ENCODE measurements around the gene CLDN24.

The CLDN24 gene

GRCh38 chr4:183323295-183323694 is 1.1 kb upstream of the CLDN24 start:
- no peak for DNase-seq (ENCODE audit: extremely low read depth in 1 of 2, low read depth in 1 of 2)

DNA sequence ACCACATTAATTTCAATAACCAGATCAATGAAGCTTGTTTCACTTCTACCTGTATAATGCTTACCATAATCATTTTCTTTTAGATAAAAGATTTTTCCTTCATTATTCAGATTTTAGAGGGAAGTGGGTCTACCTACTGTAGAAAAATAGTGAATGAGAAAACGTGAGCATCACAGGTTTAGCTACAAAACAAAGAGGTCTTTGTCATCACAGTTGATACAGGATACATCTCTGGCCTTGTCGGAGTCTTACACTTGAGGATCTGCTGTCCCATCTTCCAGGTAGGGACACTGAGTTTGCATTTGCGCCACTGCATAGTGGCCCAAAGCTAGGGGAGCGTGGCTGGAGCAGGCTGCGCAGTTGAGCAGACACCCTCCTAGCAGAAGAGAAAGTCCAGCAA is 710 bp downstream of the CLDN24 start:
- DNase-seq (ENCODE audit: extremely low read depth in 1 of 2, low read depth in 1 of 2) = no peak

GRCh38 chr4:183321079-183321478 is 1.1 kb downstream of the CLDN24 start:
- DNase-seq (ENCODE audit: extremely low read depth in 1 of 2, low read depth in 1 of 2) = no peak

GRCh38 chr4:183320211-183321059 is 1.8 kb downstream of the CLDN24 start, which contains the start of gene CLDN22:
Gene CLDN22, minus strand, starts transcription at chr4:183320276. Its CDS starts 58 bp downstream, at chr4:183320218.
- DNase-seq (ENCODE audit: extremely low read depth in 1 of 2, low read depth in 1 of 2) = no peak

DNA sequence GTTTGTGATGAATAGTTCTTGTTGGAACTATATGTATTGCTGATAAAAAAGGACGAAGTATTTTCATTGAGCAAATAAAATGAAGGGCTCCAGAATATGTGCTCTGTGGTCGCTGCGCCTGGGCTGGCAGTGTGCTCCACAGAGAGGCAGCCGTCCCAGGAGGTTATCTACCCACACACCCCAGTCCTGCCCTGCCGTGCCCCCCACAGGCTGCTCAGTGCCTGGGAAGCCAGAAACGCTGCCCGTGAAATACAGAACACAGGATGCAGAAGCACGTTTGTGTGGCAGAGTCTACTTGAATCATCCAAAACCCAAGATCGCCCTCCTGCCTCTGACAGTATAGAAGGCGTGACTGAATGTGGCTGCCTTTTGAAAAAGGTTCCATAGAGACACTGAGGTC is 3.6 kb downstream of the CLDN24 start:
- DNase-seq (ENCODE audit: extremely low read depth in 1 of 2, low read depth in 1 of 2) = no peak

DNA sequence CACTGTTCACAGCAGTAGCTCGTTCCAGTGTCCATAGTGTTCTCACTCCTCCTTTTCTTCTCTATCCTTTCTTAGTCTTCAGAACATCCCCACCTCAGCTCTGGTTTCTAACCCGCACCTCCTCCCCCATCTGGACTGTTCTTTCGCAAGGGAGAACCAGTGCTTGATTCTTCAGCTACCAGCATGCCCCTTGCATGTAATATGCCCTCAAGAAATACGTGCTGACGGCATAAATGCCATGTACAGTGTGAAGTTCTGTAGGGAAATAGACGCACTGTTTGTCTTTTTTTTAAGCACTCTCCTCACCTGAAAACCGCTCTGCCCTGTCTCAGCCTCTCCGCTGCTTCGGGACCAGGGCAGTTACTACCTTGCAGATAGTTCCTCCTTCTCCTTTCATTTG is 7.4 kb downstream of the CLDN24 start:
- no peak for DNase-seq (ENCODE audit: extremely low read depth in 1 of 2, low read depth in 1 of 2)

DNA sequence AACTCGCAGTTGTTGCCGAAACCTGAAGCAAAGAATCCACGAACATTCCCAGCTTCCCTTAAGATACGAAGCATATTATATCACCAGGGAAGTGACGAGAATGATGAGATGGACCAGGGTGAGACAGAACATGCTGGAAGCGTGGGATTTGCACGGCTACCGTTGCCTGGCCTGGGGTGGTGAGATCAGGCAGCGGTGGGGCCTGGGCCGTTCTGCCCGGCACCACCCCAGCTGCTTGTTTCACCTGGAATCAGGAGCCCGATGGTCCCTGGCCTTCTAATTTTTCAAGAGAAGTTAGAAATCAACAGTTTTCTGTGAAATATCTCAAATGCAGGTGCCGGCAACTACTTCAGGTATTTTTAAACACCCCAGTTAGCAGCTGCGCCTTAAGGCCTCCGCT is 7.9 kb downstream of the CLDN24 start:
- no peak for DNase-seq (ENCODE audit: extremely low read depth in 1 of 2, low read depth in 1 of 2)

- no peak for DNase-seq (ENCODE audit: extremely low read depth in 1 of 2, low read depth in 1 of 2)
Measured at GRCh38 chr4:183312841-183313240, 9.4 kb downstream of the CLDN24 start.

- no peak for DNase-seq (ENCODE audit: extremely low read depth in 1 of 2, low read depth in 1 of 2)
Measured at GRCh38 chr4:183306811-183307210, 15.4 kb downstream of the CLDN24 start.

- no peak for DNase-seq (ENCODE audit: extremely low read depth in 1 of 2, low read depth in 1 of 2)
Measured at GRCh38 chr4:183304538-183304937, 17.7 kb downstream of the CLDN24 start.

- DNase-seq (ENCODE audit: extremely low read depth in 1 of 2, low read depth in 1 of 2) = no peak
Measured at GRCh38 chr4:183304067-183304466, 18.2 kb downstream of the CLDN24 start.

DNA sequence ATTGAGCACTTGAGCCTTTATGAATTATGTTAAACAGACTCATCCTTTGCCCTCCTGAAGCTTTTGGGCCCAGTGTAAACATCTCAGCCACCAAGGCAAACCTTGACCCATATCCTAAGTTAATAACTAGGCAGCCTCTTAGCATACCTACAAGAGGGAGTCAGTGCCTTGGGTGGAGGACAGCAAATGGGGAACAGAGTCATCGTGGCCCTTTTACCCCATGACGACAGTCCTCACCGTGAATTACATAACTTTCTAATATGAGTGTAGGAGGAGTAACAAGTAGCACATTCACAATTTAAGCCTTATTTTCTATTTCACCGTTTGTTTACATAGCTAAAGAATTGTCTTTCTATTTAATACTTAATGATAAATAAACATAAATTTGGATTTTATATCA is 18.9 kb downstream of the CLDN24 start:
- no peak for DNase-seq (ENCODE audit: extremely low read depth in 1 of 2, low read depth in 1 of 2)

DNA sequence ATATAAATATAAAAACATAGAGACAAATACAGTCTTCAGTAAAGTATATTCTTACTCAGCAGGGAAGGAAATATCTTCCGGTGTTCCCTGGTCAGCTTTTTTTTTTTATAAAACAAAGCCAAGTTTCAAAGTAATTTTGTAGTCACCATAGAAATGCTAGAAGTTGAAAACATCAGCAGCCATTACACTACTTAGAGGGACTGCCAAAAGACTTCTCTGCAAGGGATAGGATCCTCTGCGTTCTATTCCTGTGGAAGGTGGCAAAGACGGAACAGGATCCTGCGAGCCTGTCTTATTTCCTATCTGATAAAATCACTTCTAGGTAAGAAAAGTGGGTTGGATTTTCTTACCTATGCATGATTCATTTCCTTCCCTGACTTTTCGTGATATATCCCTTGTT is 21.6 kb downstream of the CLDN24 start:
- no peak for DNase-seq (ENCODE audit: extremely low read depth in 1 of 2, low read depth in 1 of 2)

DNA sequence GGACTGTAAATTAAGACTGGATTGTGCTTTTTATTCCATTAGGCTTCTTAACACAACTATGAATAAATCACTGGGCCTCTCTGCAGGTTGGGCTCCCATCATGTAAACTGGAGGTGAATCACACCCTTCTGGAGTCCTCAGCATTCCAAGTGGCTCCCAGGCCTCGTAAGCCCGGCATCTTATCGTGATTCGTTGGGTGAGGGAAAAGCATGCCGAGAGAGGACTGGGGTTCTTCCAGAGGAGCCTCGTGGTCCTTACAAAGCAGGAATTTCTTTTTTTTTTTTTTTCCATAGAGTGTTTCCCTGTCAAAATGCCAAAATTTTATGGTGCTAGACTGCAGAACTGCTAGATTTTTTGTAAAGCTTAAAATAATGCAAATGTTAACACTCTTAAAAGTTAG is 22.2 kb downstream of the CLDN24 start:
- DNase-seq (ENCODE audit: extremely low read depth in 1 of 2, low read depth in 1 of 2) = no peak

DNA sequence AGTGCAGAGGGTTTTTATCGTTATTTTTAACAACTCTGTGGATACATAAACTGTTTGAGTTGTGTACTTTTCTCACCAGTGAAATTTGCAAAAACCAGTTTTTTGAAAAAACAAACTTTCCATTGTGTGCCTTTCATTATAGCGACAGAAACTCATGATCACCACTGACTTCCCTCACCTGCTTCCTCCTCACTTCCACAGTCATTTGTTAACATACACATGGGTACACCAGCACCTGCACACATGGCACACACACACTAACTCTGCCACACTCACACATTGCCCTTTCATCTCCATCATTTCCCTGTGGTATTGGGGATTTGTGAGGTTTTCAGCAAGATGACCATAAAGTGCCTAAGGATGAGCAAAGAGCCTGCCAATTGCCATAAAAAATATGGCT is 22.8 kb downstream of the CLDN24 start:
- DNase-seq (ENCODE audit: extremely low read depth in 1 of 2, low read depth in 1 of 2) = no peak

GRCh38 chr4:183297675-183298074 is 24.6 kb downstream of the CLDN24 start:
- no peak for DNase-seq (ENCODE audit: extremely low read depth in 1 of 2, low read depth in 1 of 2)

GRCh38 chr4:183295711-183296110 is 26.5 kb downstream of the CLDN24 start:
- DNase-seq (ENCODE audit: extremely low read depth in 1 of 2, low read depth in 1 of 2) = no peak

DNA sequence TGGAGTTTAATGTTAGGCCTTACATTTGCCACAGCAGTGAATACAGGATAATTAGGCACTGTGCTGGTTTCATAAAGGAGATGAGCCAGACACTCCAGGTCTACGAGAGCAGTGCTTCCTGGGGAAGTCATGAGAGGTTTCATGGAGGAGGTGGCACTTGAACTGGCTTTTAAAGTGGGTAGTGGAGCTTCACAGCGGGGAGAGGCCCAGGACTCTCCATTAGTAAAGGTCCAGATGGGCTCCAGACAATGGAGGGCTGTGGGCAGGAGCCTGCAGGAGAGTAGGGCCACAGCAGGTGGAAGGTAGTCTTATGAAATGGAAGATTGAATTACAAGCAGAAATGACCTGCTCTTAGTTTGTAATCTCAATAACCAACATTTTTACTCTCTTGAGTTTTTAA is 31.2 kb downstream of the CLDN24 start:
- no peak for DNase-seq (ENCODE audit: extremely low read depth in 1 of 2, low read depth in 1 of 2)

- no peak for DNase-seq (ENCODE audit: extremely low read depth in 1 of 2, low read depth in 1 of 2)
Measured at GRCh38 chr4:183289688-183290087, 32.5 kb downstream of the CLDN24 start.

DNA sequence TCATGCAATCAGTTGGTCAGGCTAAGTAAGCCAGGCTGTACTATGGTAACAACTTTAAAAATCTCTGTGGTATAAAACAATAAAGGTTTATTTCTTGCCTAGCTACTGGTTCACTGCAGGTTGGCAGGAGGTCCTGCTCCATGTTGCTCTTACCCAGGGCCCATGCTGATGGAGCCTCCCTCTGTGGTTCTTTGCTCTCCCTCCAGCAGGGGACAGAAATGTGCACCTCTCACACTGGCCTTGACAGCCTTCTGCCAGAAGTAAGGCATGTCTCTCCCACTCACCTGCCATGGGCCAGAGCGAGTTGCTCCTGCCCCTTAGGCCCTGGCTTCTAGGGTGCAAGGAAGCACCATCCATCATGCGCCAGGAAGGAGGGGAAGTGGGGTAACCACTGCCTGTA is 33.3 kb downstream of the CLDN24 start:
- no peak for DNase-seq (ENCODE audit: extremely low read depth in 1 of 2, low read depth in 1 of 2)

- no peak for DNase-seq (ENCODE audit: extremely low read depth in 1 of 2, low read depth in 1 of 2)
Measured at GRCh38 chr4:183287677-183288076, 34.5 kb downstream of the CLDN24 start.

- DNase-seq (ENCODE audit: extremely low read depth in 1 of 2, low read depth in 1 of 2) = no peak
Measured at GRCh38 chr4:183287309-183287659, 34.9 kb downstream of the CLDN24 start.

Data from activated CD8-positive, alpha-beta memory T cell treated with anti-CD3 and anti-CD28 coated beads for 1 hour (primary cell).